NCI-H1694 (cell line): ENCODE measurements around the gene IMPA2.
A peak's percentile ranks its signal among the peaks of the same experiment; 100 is the strongest.
"Not testable (repeated sequence)": the region's sequence is repeated elsewhere in the genome, so short reads cannot be mapped to it uniquely, and the experiment has no call there.

Experiments used
- DNase-seq: peaks from one replicate; lab custom pipeline; 2025; lab: John Stamatoyannopoulos, UW

The IMPA2 gene

GRCh38 chr18:11981192-11981542 lies at the start of gene IMPA2:
Gene IMPA2, plus strand, starts transcription at chr18:11981507. Its CDS starts 163 bp downstream, at chr18:11981670.
- peak; percentile 69 for DNase-seq

- no peak for DNase-seq
Observed at GRCh38 chr18:11932393-11932792, 48.9 kb upstream of the IMPA2 start.

GRCh38 chr18:11937874-11938478 lies 43.3 kb upstream of the IMPA2 start:
- peak; percentile 62 for DNase-seq

GRCh38 chr18:11940956-11941355 lies 40.4 kb upstream of the IMPA2 start:
- DNase-seq, result no peak

- DNase-seq, result no peak
Observed at GRCh38 chr18:11943551-11943950, 37.8 kb upstream of the IMPA2 start.

- DNase-seq, result no peak
Observed at GRCh38 chr18:11944252-11944651, 37.1 kb upstream of the IMPA2 start.

- no peak for DNase-seq
Observed at GRCh38 chr18:11944786-11945185, 36.5 kb upstream of the IMPA2 start.

- DNase-seq, result not testable (repeated sequence)
Observed at GRCh38 chr18:11945834-11946659, 35.3 kb upstream of the IMPA2 start.

- no peak for DNase-seq
Observed at GRCh38 chr18:11946756-11947155, 34.6 kb upstream of the IMPA2 start.

- no peak for DNase-seq
Observed at GRCh38 chr18:11947214-11948191, 33.8 kb upstream of the IMPA2 start.

GRCh38 chr18:11948852-11949523 lies 32.3 kb upstream of the IMPA2 start:
- no peak for DNase-seq

- DNase-seq, result no peak
Observed at GRCh38 chr18:11950824-11951223, 30.5 kb upstream of the IMPA2 start.

GRCh38 chr18:11951390-11951851 lies 29.9 kb upstream of the IMPA2 start:
- DNase-seq, result no peak

- no peak for DNase-seq
Observed at GRCh38 chr18:11953113-11953512, 28.2 kb upstream of the IMPA2 start.

GRCh38 chr18:11955239-11956029 lies 25.9 kb upstream of the IMPA2 start:
- no peak for DNase-seq

- DNase-seq, result no peak
Observed at GRCh38 chr18:11956371-11957308, 24.7 kb upstream of the IMPA2 start.

GRCh38 chr18:11957636-11958035 lies 23.7 kb upstream of the IMPA2 start:
- DNase-seq, result no peak

GRCh38 chr18:11959651-11960050 lies 21.7 kb upstream of the IMPA2 start:
- not testable (repeated sequence) for DNase-seq

GRCh38 chr18:11960743-11961380 lies 20.4 kb upstream of the IMPA2 start:
- DNase-seq, result no peak
